Measurements from ENCODE around the gene ANKLE1.

DNA sequence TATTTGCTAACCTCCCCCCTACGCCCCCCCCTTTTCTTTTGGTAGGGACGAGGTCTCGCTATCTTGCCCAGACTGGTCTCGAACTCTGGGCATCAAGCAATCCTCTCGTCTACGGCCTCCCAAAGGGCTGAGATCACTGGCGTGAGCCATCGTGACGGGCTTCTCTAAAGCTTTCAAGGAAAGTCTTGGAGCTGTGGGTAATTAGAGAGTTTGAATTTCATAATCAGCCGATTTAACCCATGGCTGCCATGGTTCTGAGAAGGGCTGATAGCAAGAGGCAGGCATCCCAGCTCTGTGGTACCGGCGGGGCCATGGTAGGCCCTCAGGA, 22.2 kb downstream of the ANKLE1 start:
- TF ChIP-seq, protein P1, sequence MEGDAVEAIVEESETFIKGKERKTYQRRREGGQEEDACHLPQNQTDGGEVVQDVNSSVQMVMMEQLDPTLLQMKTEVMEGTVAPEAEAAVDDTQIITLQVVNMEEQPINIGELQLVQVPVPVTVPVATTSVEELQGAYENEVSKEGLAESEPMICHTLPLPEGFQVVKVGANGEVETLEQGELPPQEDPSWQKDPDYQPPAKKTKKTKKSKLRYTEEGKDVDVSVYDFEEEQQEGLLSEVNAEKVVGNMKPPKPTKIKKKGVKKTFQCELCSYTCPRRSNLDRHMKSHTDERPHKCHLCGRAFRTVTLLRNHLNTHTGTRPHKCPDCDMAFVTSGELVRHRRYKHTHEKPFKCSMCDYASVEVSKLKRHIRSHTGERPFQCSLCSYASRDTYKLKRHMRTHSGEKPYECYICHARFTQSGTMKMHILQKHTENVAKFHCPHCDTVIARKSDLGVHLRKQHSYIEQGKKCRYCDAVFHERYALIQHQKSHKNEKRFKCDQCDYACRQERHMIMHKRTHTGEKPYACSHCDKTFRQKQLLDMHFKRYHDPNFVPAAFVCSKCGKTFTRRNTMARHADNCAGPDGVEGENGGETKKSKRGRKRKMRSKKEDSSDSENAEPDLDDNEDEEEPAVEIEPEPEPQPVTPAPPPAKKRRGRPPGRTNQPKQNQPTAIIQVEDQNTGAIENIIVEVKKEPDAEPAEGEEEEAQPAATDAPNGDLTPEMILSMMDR (IDR thresholded peaks at IDR 0.05; ENCODE audit: insufficient read depth, low read length), result no peak
- TF ChIP-seq GABPA (IDR thresholded peaks at IDR 0.05; ENCODE audit: low read depth) (no peak), POLR2AphosphoS5 (IDR thresholded peaks at IDR 0.05; ENCODE audit: low read depth) (no peak)
- TF ChIP-seq, protein P2, sequence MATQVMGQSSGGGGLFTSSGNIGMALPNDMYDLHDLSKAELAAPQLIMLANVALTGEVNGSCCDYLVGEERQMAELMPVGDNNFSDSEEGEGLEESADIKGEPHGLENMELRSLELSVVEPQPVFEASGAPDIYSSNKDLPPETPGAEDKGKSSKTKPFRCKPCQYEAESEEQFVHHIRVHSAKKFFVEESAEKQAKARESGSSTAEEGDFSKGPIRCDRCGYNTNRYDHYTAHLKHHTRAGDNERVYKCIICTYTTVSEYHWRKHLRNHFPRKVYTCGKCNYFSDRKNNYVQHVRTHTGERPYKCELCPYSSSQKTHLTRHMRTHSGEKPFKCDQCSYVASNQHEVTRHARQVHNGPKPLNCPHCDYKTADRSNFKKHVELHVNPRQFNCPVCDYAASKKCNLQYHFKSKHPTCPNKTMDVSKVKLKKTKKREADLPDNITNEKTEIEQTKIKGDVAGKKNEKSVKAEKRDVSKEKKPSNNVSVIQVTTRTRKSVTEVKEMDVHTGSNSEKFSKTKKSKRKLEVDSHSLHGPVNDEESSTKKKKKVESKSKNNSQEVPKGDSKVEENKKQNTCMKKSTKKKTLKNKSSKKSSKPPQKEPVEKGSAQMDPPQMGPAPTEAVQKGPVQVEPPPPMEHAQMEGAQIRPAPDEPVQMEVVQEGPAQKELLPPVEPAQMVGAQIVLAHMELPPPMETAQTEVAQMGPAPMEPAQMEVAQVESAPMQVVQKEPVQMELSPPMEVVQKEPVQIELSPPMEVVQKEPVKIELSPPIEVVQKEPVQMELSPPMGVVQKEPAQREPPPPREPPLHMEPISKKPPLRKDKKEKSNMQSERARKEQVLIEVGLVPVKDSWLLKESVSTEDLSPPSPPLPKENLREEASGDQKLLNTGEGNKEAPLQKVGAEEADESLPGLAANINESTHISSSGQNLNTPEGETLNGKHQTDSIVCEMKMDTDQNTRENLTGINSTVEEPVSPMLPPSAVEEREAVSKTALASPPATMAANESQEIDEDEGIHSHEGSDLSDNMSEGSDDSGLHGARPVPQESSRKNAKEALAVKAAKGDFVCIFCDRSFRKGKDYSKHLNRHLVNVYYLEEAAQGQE (IDR thresholded peaks at IDR 0.05; ENCODE audit: insufficient replicate concordance, low read depth), result no peak
